GM18951 (cell line): ENCODE measurements around the gene DOCK1.

Experiments
- POLR2A ChIP-seq: IDR thresholded peaks from 4 replicates; pipeline ENCODE4 v1.6.1; 2011; ENCODE audit warnings: mild to moderate bottlenecking; ENCODE audit not compliant: insufficient read length, insufficient read depth; ENCODE audit errors: extremely low read depth
- in situ Hi-C: fragments of 300-500 bp; cut with MboI; formaldehyde crosslinking; loops from one replicate; pipeline ENCODE4 v1.12.0; 2022; ENCODE audit warnings: low sequenced_read_pairs, mixed read lengths, inconsistent platforms; ENCODE audit not compliant: unreplicated experiment

DOCK1 gene

DNA sequence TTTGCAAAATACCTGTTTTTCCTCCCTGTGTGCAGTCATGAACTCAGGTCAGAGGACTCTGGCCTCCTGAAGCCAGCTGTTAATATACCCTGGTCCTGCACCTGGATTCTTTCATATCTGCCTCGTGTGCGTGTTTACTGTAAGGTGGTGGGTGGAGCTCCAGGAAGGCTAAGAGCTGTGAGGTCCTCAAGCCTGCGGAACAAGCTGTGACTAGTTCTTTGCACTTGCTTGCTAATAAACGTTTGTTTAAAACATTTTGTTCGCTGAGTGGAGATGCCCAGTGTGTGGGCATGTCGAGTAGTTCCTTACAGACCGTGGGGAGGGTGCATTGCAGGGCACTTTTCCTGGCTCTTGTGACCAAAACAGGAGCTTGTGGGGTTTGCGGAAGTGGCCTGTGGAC, 139.0 kb downstream of the DOCK1 start:
- in situ Hi-C loops: no loop called here
- no peak for TF ChIP-seq POLR2A

DNA sequence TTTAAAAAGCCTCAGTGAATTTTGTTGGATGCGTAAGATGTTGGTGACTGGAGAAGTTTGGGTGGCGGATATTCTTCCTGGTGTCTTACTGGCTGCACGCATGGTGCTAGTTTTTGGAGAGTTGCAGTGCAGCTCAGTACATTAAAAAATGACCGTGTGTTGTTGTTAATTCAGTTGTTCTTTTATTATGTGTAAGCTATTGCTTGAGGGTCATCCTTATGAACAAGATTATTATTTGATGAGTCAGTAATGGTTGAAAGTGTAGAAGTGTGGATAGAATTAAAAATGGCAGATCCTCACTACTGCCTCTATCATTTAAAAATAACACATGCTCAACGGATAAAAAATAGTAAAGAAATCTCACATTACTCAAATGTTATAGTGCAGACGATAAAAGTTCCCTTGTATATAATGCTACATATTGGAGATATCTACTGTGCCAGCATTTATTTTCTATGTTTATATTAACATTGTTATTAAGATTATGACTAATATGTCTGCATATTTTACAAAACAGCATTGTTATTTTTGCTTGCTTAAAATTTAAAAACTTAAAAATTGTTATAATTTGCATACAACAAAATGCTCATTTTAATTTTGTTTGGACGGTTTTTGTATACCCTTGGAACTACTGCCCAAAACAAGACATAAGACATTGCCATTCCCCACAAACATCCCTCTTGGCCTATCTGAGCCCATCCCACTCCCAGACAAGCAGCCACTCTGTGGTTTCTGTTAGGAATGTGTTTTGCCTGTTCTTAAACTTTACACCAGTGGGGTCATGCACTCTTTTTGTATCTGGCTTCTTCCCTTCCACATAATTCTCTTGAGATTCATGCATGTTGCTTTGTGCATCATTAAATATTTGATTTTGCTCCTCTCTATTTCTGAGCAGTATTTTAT, 142.0 kb downstream of the DOCK1 start:
- in situ Hi-C loops: no loop called here
- TF ChIP-seq POLR2A: no peak

DNA sequence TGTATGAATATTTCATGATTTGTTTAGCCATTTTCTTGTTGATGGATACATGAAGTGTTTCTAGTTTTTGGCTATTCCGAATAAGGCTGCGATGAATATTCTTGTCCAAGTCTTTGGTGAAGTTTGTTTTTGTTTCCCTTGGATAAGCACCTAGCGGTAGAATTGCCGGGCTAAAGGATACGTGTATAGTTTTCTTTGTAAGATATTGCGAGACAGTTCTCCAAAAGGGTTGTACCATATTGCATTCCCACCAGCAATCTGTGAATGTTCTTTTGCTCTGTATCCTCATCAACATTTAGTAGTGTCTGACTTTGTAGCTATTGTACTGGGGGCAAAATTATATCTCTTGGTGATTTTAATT, 142.6 kb downstream of the DOCK1 start:
- in situ Hi-C loops: no loop called here

DNA sequence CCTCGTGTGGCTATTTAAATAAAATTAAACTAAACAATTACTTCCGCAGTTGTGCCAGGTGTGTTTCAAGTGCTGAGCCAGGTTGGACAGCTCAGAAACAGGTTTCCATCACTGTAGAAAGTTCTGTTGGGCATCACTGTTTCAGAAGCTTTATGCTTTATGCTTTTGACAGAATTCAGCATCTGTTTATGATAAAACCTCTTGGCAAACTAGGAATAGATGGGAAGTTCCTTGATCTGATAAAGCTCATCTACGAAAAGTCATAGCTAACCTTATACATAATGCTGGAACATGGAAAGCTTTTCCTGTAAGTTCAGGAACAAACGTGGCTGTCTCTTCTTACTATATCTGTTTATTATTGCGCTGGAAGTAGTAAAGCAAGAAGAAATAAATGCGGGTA, 143.4 kb downstream of the DOCK1 start:
- TF ChIP-seq POLR2A: no peak
- in situ Hi-C loops: no loop called here

More for the DNA sequence above, 142.6 kb downstream of the DOCK1 start:
- TF ChIP-seq POLR2A: no peak

DNA sequence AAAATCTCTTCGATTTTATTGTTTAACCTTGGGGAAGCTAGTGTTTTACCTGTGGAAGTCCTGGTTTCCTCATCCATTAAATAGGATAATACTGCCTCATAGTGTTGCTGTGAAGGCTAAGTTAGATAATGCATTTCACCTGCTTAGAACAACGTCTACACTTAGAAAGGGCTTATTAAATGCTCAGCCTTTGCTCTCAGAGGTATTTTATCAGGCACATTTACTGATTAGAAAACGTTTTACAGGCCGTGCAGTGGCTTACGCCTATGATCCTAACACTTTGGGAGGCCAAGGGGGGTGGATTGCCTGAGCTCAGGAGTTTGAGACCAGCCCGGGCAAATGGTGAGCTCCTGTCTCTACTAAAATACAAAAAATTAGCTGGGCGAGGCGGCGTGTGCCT, 146.8 kb downstream of the DOCK1 start:
- in situ Hi-C loops: no loop called here
- TF ChIP-seq POLR2A: no peak

DNA sequence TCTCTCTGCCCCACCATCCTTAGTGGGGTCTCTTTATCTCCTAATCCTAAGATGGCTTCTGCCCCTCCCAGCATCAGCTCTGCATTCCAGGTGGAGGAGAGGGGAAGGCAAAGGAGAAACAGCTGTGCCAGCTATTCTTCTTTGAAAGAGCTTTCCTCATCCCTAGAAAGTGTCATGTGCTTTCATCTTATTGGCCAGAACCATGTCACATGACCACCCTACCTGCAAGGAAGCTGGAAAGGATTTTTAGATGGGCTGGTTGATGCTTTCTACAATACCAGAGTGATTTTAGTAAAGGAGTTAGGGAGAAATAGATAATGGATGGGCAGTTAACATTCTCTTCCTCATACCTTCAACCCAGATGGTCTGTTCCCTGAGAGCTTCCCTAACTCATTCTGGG, 150.0 kb downstream of the DOCK1 start:
- in situ Hi-C loops: no loop called here
- TF ChIP-seq POLR2A: no peak

DNA sequence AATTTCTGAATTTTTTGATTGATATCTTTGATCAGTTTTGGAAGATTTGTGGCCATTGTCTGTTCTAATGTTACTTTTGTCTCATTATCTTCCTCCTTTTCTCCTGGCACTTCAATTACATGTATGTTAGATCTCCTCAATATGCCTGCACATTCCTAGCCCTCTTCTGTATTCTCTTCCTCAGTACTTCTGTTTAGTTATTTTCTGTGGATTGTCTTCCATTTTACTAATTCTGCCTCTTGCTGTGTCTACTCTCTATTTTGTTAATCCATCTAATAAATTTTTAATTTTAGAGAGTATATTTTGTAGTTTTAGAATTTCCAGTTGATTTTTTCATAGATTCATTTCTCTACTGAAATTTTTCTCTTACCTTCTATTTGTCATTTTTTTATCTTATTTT, 154.1 kb downstream of the DOCK1 start:
- in situ Hi-C loops: no loop called here

DNA sequence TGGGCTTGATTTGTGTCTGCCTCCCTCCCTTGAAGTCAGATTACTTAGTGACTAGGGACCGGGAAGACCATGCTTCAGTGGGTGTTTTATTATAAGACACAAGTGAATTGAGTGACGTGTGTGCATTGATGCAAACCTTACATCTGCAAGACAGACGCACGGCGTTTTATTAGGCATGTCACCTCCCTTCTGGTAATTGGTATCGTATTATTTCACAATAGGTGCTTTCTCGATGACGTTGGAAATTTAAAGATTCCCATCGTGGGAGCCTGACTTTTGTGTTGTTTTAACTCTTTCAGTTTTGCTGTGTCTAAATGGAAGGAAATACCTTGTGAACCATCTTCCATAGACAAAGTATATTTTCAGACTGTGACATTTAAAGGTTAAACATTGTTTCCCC, 158.5 kb downstream of the DOCK1 start:
- TF ChIP-seq POLR2A: no peak
- in situ Hi-C loops: no loop called here

More for the DNA sequence above, 154.1 kb downstream of the DOCK1 start:
- no peak for TF ChIP-seq POLR2A

DNA sequence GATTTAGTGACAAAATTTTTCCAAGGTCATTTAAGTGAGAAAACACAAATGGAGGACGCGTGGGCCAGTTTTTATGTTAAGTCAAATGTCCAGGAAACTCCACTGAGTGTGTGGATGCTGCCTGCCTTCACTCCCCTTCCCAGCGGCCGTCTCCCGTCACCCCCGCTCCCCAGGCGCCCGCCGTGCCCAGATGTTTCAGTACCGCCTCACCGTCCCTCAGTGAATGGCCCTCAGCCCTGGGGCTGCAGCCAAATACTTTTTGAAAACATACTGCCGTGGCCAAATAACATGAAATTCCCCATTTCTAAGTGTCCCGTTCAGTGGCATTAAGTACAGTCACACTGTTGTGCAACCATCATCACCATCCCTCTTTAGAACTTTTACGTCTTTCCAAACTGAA, 159.2 kb downstream of the DOCK1 start:
- no peak for TF ChIP-seq POLR2A
- in situ Hi-C loops: no loop called here

DNA sequence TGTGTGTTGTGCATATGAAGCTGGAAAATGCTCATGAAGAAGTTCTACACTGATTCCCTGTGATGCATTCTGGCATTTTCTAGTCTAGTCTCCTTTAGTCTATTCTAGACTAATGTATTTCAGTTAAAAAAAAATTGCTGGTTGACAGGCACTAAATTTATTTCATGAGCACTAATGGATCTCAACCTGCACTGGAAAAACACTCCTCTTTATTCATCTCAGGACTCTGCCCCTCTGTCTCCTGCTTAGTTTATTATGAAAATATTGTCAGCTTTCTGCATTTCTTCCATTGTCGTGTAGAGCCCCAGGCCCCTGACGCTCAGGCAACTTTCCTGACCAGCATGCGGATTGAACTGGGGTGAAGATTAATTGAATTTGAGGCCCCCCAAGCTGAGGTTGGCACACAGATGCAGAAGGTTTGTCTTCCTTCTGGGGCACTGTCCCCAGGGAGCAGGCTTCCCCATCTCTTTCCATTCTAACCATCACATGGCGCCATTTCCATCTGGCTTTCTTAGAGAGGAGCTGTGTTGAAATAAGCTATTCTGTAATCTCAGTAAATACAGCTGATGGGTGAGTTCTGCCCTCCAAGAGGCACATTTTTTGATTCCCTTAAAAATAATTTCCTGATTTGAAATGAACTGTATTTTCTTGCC, 162.4 kb downstream of the DOCK1 start:
- TF ChIP-seq POLR2A: no peak
- in situ Hi-C loops: no loop called here

DNA sequence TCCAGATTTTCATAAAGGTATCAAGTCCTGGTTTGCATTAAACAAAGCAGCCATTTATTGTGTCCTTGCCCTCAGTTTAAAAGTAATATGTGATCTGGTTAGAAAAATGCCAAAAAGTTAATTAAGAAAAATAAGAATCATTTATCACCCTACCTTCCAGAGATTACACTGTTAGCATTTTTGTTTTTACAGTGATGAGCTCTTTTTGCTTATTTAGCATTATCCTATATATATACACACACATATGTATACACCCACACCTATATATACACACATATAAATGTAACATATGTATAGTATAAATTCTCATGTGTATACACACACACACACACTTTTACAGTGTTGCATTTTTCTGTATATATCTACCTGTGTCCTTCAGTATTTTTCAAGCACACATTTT, 163.3 kb downstream of the DOCK1 start:
- in situ Hi-C loops: no loop called here
- no peak for TF ChIP-seq POLR2A

DNA sequence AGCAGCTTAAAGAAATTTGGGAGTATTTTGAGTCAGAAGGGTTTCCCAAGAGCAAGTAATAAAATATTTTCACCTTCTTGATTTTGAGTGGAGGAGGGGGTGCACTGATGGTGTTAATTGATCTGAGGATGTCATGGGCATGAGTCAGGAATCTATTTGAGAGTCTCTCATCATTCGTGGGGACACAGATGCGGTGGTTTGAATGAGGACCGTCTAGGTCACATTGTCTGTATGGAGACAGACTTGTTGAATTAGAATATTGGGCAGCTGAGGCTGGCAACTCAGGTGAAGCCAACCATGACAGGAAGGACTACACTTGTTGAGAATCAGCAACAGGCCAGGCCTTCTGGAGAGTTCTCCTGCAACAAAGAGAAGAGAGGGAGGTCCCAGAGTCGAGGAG, 164.2 kb downstream of the DOCK1 start:
- TF ChIP-seq POLR2A: no peak
- in situ Hi-C loops: no loop called here

DNA sequence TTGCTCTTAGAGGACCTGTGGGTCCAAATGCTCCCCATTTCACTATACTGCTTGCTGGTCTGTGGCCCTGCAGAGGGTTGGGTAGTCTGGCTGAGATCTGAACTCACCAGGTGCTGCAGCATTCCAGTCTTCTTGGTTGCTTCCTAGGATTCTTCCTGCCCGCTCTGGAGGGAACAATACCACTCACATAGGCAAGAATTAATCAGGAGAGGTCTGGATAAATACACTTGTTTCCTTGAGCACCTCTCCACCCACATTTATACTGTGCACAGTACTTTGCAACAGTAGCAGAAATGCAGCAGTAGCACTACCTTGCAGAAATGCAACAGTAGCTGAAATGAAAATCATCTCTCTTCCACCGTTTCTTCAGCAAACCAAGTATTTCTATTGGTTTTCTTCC, 165.9 kb downstream of the DOCK1 start:
- in situ Hi-C loops: no loop called here
- no peak for TF ChIP-seq POLR2A

DNA sequence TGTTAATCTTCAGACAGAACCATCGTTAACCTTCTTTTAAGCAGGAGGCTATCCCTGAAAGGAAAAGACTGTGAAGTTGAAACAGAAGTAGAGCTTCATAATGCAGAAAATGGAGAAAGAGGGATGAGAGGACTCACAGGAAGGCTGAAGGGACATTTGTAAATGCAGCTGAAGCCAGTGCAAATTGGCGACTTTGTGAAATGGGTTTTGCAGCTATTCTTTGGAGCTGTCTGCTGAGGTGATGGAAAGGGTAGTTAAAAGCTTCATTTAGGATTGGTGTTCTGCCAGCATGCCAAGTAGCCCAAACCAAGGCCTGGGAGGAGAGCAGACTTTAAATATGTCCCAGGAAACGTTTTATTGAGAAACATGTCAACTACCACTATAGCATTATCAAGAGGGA, 168.4 kb downstream of the DOCK1 start:
- no peak for TF ChIP-seq POLR2A
- in situ Hi-C loops: no loop called here

DNA sequence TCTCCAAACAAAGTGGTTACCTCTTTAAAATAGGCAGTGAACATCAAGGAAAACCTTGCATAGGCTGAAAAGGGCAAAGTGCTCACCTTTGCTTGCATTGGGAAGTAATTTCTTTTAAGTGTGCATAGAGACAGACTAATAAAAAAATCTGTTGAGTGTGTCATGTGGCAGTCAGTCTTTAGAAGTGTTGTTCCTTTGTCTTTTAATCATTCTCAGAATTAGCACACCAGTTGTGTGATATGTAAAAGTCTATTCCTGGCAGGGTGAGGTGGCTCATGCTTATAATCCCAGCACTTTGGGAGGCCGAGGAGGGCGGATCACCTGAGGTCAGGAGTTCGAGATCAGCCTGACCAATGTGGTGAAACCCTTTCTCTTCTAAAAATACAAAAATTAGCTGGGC, 174.2 kb downstream of the DOCK1 start:
- TF ChIP-seq POLR2A: no peak

DNA sequence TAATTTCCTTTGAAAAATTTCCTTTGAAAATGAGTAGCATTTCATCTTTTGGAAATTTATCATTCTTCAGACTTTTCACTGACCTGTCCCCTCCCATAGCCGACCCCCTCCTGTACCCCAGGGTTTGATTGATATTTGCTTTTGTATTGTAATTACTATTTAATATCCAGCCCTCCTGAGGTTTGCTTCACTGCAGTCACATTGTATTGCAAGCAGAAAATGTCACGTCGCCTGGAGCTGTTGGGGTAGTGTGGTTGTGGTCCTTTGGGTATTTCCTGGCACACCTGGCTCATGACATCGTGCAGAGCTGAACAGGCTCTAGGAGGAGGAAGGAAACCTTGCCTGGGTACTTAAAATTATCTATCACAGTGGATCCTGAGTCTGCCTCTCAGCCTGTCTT, 175.1 kb downstream of the DOCK1 start:
- in situ Hi-C loops: no loop called here
- no peak for TF ChIP-seq POLR2A

More for the DNA sequence above, 174.2 kb downstream of the DOCK1 start:
- in situ Hi-C loops: no loop called here
